HG03432 (cell line): ENCODE results near the gene MINDY2.
"Not testable (repeated sequence)": the region's sequence is repeated elsewhere in the genome, so short reads cannot be mapped to it uniquely, and the experiment has no call there.

Experiments used
- ATAC-seq: cut with Tn5 transposase; IDR thresholded peaks from one replicate; pipeline ENCODE4 v1.9.1; 2021; ENCODE audit warnings: mild to moderate bottlenecking, moderate library complexity; ENCODE audit not compliant: unreplicated experiment

The MINDY2 gene

GRCh38 chr15:58877999-58878825 lies 107.1 kb downstream of the MINDY2 start:
- no peak for ATAC-seq

- no peak for ATAC-seq
Measured at GRCh38 chr15:58880320-58880719, 109.2 kb downstream of the MINDY2 start.

- ATAC-seq: no peak
Measured at GRCh38 chr15:58882243-58882642, 111.1 kb downstream of the MINDY2 start.

- not testable (repeated sequence) for ATAC-seq
Measured at GRCh38 chr15:58883926-58884325, 112.8 kb downstream of the MINDY2 start.

- ATAC-seq: no peak
Measured at GRCh38 chr15:58886921-58887320, 115.8 kb downstream of the MINDY2 start.

- ATAC-seq: no peak
Measured at GRCh38 chr15:58889363-58889762, 118.3 kb downstream of the MINDY2 start.

GRCh38 chr15:58898150-58898680 lies 127.1 kb downstream of the MINDY2 start:
- no peak for ATAC-seq

GRCh38 chr15:58900631-58901030 lies 129.5 kb downstream of the MINDY2 start:
- no peak for ATAC-seq

- ATAC-seq: no peak
Measured at GRCh38 chr15:58908550-58909309, 137.6 kb downstream of the MINDY2 start.

- no peak for ATAC-seq
Measured at GRCh38 chr15:58909616-58910015, 138.5 kb downstream of the MINDY2 start.

GRCh38 chr15:58910456-58910855 lies 139.4 kb downstream of the MINDY2 start:
- no peak for ATAC-seq
